ENCODE measurements around the gene REV3L.

The REV3L gene

GRCh38 chr6:111418971-111419693 lies 63.9 kb downstream of the REV3L start:
- TF ChIP-seq MYC (IDR thresholded peaks at IDR 0.05; ENCODE audit: low read depth, low read length) (no peak), MAX (IDR thresholded peaks at IDR 0.05; ENCODE audit: low read depth, low read length) (no peak), CTCF (IDR thresholded peaks at IDR 0.05; ENCODE audit: low read depth, low read length) (no peak), POLR2A (IDR thresholded peaks at IDR 0.05; ENCODE audit: extremely low read depth, insufficient read length) (no peak)
- DNase-seq (ENCODE audit: low read depth) = no peak
- no peak overlapping the region for H3K4me3 ChIP-seq (ENCODE audit: low read depth, low read length)

DNA sequence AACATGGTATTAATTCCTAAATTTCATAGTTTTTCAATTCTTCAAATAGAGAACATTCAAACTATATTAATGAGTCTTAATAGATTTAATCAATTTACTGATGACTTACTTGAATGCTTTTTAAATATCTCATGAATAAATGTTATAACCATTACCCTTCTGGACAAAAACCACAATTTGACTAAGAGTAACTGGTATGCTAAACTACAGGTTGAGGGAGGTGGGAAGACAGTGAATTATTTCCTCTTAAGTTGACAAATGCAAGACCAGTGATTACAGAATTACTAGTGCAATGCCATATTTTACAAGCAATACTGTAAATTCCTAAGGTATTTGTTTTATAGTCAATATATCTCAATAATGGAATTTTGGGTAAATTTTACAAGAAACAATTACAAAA lies 65.1 kb downstream of the REV3L start:
- TF ChIP-seq MAX (IDR thresholded peaks at IDR 0.05; ENCODE audit: low read depth, low read length) (no peak), MYC (IDR thresholded peaks at IDR 0.05; ENCODE audit: low read depth, low read length) (no peak), POLR2A (IDR thresholded peaks at IDR 0.05; ENCODE audit: extremely low read depth, insufficient read length) (no peak), CTCF (IDR thresholded peaks at IDR 0.05; ENCODE audit: low read depth, low read length) (no peak)
- no peak overlapping the region for H3K4me3 ChIP-seq (ENCODE audit: low read depth, low read length)
- no peak for DNase-seq (ENCODE audit: low read depth)

GRCh38 chr6:111417181-111417585 lies 65.8 kb downstream of the REV3L start:
- TF ChIP-seq POLR2A (IDR thresholded peaks at IDR 0.05; ENCODE audit: extremely low read depth, insufficient read length) (no peak), MYC (IDR thresholded peaks at IDR 0.05; ENCODE audit: low read depth, low read length) (no peak), MAX (IDR thresholded peaks at IDR 0.05; ENCODE audit: low read depth, low read length) (no peak), CTCF (IDR thresholded peaks at IDR 0.05; ENCODE audit: low read depth, low read length) (no peak)
- no peak overlapping the region for H3K4me3 ChIP-seq (ENCODE audit: low read depth, low read length)
- no peak for DNase-seq (ENCODE audit: low read depth)

- no peak for DNase-seq (ENCODE audit: low read depth)
- TF ChIP-seq CTCF (IDR thresholded peaks at IDR 0.05; ENCODE audit: low read depth, low read length) = no peak
- no peak for TF ChIP-seq MYC (IDR thresholded peaks at IDR 0.05; ENCODE audit: low read depth, low read length)
- no peak for TF ChIP-seq POLR2A (IDR thresholded peaks at IDR 0.05; ENCODE audit: extremely low read depth, insufficient read length)
- TF ChIP-seq MAX (IDR thresholded peaks at IDR 0.05; ENCODE audit: low read depth, low read length) = no peak
- H3K4me3 ChIP-seq (ENCODE audit: low read depth, low read length) = no peak overlapping the region
These were observed 66.5 kb downstream of the REV3L start for GRCh38 chr6:111416529-111416928.

DNA sequence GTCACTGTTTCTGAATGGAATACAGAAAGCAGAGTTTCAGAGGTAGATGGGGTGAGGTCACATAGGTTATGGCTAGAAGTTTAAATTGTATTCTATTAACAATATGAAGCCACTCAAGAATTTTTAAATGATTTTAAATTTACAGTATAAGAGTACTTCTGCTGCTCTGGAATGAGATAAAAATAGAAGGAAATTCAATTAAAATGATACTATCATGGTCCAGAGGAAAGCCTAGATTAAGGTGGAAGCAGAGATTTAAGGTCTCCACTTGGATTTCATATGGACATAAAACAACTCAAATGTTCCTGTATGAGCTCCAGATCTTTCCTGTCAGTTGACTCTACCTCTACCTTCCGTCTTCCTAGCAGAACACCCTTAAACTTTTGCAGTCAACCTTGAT lies 68.6 kb downstream of the REV3L start:
- TF ChIP-seq POLR2A (IDR thresholded peaks at IDR 0.05; ENCODE audit: extremely low read depth, insufficient read length) (no peak), CTCF (IDR thresholded peaks at IDR 0.05; ENCODE audit: low read depth, low read length) (no peak), MAX (IDR thresholded peaks at IDR 0.05; ENCODE audit: low read depth, low read length) (no peak), MYC (IDR thresholded peaks at IDR 0.05; ENCODE audit: low read depth, low read length) (no peak)
- no peak for DNase-seq (ENCODE audit: low read depth)
- H3K4me3 ChIP-seq (ENCODE audit: low read depth, low read length) = no peak overlapping the region
